HG03039 (cell line): ENCODE data around the gene PHACTR3.

ENCODE experiments used
- ATAC-seq: cut with Tn5 transposase; IDR thresholded peaks from one replicate; pipeline ENCODE4 v1.9.1; 2021; ENCODE audit warnings: mild to moderate bottlenecking, moderate library complexity; ENCODE audit not compliant: unreplicated experiment

Gene PHACTR3

GRCh38 chr20:59891581-59891980 lies 287.2 kb downstream of the PHACTR3 start:
- ATAC-seq = no peak

GRCh38 chr20:59895908-59896307 lies 291.6 kb downstream of the PHACTR3 start:
- ATAC-seq = no peak
